ENCODE measurements around the gene APOBEC4.
"Not testable (repeated sequence)": the region's sequence is repeated elsewhere in the genome, so short reads cannot be mapped to it uniquely, and the experiment has no call there.

The APOBEC4 gene

DNA sequence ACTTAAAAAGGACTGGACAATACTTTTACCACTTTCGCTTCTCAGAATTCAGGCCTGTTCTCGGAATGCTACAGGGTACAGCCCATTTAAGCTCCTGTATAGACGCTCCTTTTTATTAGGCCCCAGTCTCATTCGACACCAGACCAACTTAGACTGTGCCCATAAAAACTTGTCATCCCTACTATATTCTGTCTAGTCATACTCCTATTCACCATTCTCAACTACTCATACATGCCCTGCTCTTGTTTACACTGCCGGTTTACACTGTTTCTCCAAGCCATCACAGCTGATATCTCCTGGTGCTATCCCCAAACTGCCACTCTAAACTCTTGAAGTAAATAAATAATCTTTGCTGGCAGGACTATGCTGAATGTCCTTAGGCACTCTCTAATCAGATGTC is 34.9 kb downstream of the APOBEC4 start:
- H3K4me1 ChIP-seq (ENCODE audit: control insufficient read depth, insufficient read depth, low read length); H3K9ac ChIP-seq (ENCODE audit: low read length in 2 of 2); H3K27ac ChIP-seq (ENCODE audit: low read length); H3K4me3 ChIP-seq (ENCODE audit: low read length in 2 of 2); H3K27me3 ChIP-seq (ENCODE audit: control insufficient read depth in 1 of 2, insufficient read depth in 2 of 2, low read length in 2 of 2); H3K9me3 ChIP-seq (ENCODE audit: control insufficient read depth in 2 of 2, low read length in 2 of 2); H3K36me3 ChIP-seq (ENCODE audit: control insufficient read depth in 2 of 2, insufficient read depth in 2 of 2, low read length in 2 of 2): not testable (repeated sequence)

DNA sequence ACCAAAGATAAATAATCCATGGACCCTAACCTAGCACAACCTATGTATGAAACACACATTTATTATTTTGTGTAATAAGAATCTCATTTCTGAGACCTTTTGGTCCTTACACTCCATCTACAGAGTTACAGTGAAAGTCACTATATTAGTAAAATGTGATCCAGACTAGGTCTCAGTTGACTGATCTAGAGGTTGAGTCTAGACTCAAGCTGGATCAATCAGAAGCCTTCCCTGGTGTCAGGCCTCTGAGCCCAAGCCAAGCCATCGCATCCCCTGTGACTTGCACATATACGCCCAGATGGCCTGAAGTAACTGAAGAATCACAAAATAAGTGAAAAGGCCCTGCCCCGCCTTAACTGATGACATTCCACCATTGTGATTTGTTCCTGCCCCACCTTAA is 40.1 kb downstream of the APOBEC4 start:
- H3K4me1 ChIP-seq (ENCODE audit: control insufficient read depth, insufficient read depth, low read length), result peaks cover 18% of the 10 kb centered on the region
- not testable (repeated sequence) for H3K27me3 ChIP-seq (ENCODE audit: control insufficient read depth in 1 of 2, insufficient read depth in 2 of 2, low read length in 2 of 2); H3K4me3 ChIP-seq (ENCODE audit: low read length in 2 of 2); H3K9me3 ChIP-seq (ENCODE audit: control insufficient read depth in 2 of 2, low read length in 2 of 2); H3K36me3 ChIP-seq (ENCODE audit: control insufficient read depth in 2 of 2, insufficient read depth in 2 of 2, low read length in 2 of 2); H3K27ac ChIP-seq (ENCODE audit: low read length); H3K9ac ChIP-seq (ENCODE audit: low read length in 2 of 2)

GRCh38 chr1:183612407-183612806 is 40.7 kb downstream of the APOBEC4 start:
- Histone ChIP-seq H3K4me1 (ENCODE audit: control insufficient read depth, insufficient read depth, low read length) (peaks cover 18% of the 10 kb centered on the region), H3K4me3 (ENCODE audit: low read length in 2 of 2) (no peak overlapping the region), H3K9ac (ENCODE audit: low read length in 2 of 2) (no peak overlapping the region), H3K36me3 (ENCODE audit: control insufficient read depth in 2 of 2, insufficient read depth in 2 of 2, low read length in 2 of 2) (no peaks in the 10 kb centered on the region), H3K9me3 (ENCODE audit: control insufficient read depth in 2 of 2, low read length in 2 of 2) (no peaks in the 10 kb centered on the region), H3K27ac (ENCODE audit: low read length) (no peak overlapping the region), H3K27me3 (ENCODE audit: control insufficient read depth in 1 of 2, insufficient read depth in 2 of 2, low read length in 2 of 2) (no peaks in the 10 kb centered on the region)

DNA sequence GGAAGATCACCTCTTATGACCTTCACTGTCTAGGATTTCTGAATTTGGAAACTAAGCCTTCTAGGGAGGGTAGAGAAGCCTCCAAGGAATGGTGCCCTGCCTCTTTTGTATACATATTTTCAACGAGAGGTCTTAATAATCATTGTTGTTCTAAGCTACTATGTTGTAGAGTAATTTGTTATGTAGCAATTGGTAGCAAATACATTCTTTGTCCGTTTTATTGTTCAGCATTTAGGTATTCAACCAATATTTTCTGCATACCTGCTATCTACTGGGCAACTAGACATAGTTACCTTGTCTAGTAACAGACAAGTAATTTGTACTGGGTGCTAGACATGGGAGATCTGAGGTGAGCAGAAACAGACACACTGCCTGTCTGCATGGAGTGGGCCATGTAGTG is 42.1 kb downstream of the APOBEC4 start:
- H3K4me1 ChIP-seq (ENCODE audit: control insufficient read depth, insufficient read depth, low read length), result peaks cover 18% of the 10 kb centered on the region
- no peak overlapping the region for H3K27ac ChIP-seq (ENCODE audit: low read length)
- H3K36me3 ChIP-seq (ENCODE audit: control insufficient read depth in 2 of 2, insufficient read depth in 2 of 2, low read length in 2 of 2), result no peaks in the 10 kb centered on the region
- no peaks in the 10 kb centered on the region for H3K27me3 ChIP-seq (ENCODE audit: control insufficient read depth in 1 of 2, insufficient read depth in 2 of 2, low read length in 2 of 2)
- no peaks in the 10 kb centered on the region for H3K9me3 ChIP-seq (ENCODE audit: control insufficient read depth in 2 of 2, low read length in 2 of 2)
- no peak overlapping the region for H3K9ac ChIP-seq (ENCODE audit: low read length in 2 of 2)
- H3K4me3 ChIP-seq (ENCODE audit: low read length in 2 of 2), result no peak overlapping the region

GRCh38 chr1:183609759-183610452 is 43.2 kb downstream of the APOBEC4 start:
- Histone ChIP-seq H3K4me1 (ENCODE audit: control insufficient read depth, insufficient read depth, low read length) (peaks cover 18% of the 10 kb centered on the region), H3K9ac (ENCODE audit: low read length in 2 of 2) (no peak overlapping the region), H3K4me3 (ENCODE audit: low read length in 2 of 2) (peak overlapping the region in 1 of 2 donors; percentile 54), H3K36me3 (ENCODE audit: control insufficient read depth in 2 of 2, insufficient read depth in 2 of 2, low read length in 2 of 2) (no peaks in the 10 kb centered on the region), H3K27ac (ENCODE audit: low read length) (peak overlapping the region; percentile 11), H3K9me3 (ENCODE audit: control insufficient read depth in 2 of 2, low read length in 2 of 2) (no peaks in the 10 kb centered on the region), H3K27me3 (ENCODE audit: control insufficient read depth in 1 of 2, insufficient read depth in 2 of 2, low read length in 2 of 2) (no peaks in the 10 kb centered on the region)

DNA sequence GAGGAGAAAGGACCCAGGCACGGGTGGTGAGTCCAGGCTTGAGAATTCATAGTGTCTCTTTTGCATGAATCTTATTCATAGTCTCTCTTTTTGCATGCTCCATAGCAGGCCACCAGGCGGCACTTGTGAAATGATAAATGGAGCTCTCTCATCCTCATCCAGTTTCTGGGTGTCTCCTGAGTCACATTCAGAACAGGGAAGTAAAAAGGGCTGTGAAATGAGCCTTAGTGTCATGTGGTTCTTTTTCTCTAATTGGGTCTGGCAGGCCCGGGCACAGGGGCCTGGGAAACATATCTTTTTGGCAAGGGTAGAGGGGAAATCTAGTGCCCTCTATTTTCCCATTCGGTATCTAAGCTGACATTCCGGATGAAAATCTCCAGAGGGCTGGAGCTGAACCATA is 43.8 kb downstream of the APOBEC4 start:
- no peak overlapping the region for H3K9ac ChIP-seq (ENCODE audit: low read length in 2 of 2)
- H3K9me3 ChIP-seq (ENCODE audit: control insufficient read depth in 2 of 2, low read length in 2 of 2), result no peaks in the 10 kb centered on the region
- H3K27ac ChIP-seq (ENCODE audit: low read length), result peak overlapping the region; percentile 18
- no peaks in the 10 kb centered on the region for H3K27me3 ChIP-seq (ENCODE audit: control insufficient read depth in 1 of 2, insufficient read depth in 2 of 2, low read length in 2 of 2)
- no peaks in the 10 kb centered on the region for H3K36me3 ChIP-seq (ENCODE audit: control insufficient read depth in 2 of 2, insufficient read depth in 2 of 2, low read length in 2 of 2)
- peaks cover 18% of the 10 kb centered on the region for H3K4me1 ChIP-seq (ENCODE audit: control insufficient read depth, insufficient read depth, low read length)
- peak overlapping the region in 1 of 2 donors; percentile 54 for H3K4me3 ChIP-seq (ENCODE audit: low read length in 2 of 2)

DNA sequence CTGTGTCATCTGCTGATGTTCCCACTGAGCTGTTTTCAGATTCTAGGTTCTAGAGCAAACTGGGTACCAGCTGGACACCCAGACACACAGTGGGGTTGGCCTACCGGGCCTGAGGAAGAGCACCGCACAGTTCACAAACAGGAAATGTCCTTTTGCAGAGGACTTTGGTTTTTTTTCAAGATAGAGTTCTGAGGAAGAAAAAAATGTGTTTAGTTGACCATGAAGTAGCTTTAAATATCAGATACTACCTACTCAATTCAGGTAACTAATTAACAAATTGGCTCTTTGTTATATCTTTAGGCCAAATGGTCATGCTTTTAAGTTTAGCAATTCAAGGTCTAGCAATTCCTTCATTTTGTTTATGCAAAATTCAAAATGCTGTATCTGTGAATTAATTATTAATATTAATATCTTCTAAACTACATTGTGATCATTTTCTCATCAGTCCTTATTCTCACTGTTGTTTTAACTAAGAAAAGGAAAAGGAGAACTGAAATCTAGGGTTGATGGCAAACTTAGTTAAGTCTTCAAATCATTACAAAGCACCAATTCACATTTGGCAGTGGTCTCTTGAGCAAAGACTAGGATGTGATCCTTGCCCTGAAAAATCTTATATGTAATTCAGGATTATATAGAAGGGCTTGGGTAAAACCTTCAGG is 45.7 kb downstream of the APOBEC4 start:
- Histone ChIP-seq H3K9me3 (ENCODE audit: control insufficient read depth in 2 of 2, low read length in 2 of 2) (no peaks in the 10 kb centered on the region), H3K27ac (ENCODE audit: low read length) (no peak overlapping the region), H3K4me3 (ENCODE audit: low read length in 2 of 2) (no peak overlapping the region), H3K27me3 (ENCODE audit: control insufficient read depth in 1 of 2, insufficient read depth in 2 of 2, low read length in 2 of 2) (no peaks in the 10 kb centered on the region), H3K9ac (ENCODE audit: low read length in 2 of 2) (no peak overlapping the region), H3K4me1 (ENCODE audit: control insufficient read depth, insufficient read depth, low read length) (peaks cover 18% of the 10 kb centered on the region), H3K36me3 (ENCODE audit: control insufficient read depth in 2 of 2, insufficient read depth in 2 of 2, low read length in 2 of 2) (no peaks in the 10 kb centered on the region)

- H3K36me3 ChIP-seq (ENCODE audit: control insufficient read depth in 2 of 2, insufficient read depth in 2 of 2, low read length in 2 of 2), result no peaks in the 10 kb centered on the region
- no peaks in the 10 kb centered on the region for H3K9me3 ChIP-seq (ENCODE audit: control insufficient read depth in 2 of 2, low read length in 2 of 2)
- H3K4me1 ChIP-seq (ENCODE audit: control insufficient read depth, insufficient read depth, low read length), result peaks cover 18% of the 10 kb centered on the region
- H3K27me3 ChIP-seq (ENCODE audit: control insufficient read depth in 1 of 2, insufficient read depth in 2 of 2, low read length in 2 of 2), result no peaks in the 10 kb centered on the region
- H3K4me3 ChIP-seq (ENCODE audit: low read length in 2 of 2), result no peak overlapping the region
- H3K9ac ChIP-seq (ENCODE audit: low read length in 2 of 2), result no peak overlapping the region
- no peak overlapping the region for H3K27ac ChIP-seq (ENCODE audit: low read length)
Observed at GRCh38 chr1:183605904-183606303, 47.2 kb downstream of the APOBEC4 start.

DNA sequence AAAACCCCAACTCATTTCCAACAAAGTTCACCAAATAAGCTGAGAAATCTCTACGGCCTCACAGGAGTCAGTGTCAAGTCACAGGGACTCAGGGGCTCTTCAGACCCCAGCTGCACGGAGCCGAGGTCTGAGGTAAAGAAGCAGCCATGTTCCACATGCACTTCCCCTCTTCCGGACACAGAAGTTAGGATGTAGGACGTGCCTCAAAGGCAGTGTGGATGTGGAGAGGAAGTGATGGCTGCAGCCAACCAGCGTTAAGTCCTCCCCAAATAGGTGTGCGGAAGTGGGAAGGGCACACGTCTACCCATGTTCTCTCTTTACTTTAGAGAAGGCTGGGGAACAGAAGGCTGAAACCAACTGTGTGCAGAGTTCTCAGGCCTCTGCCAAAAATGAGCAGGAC is 48.3 kb downstream of the APOBEC4 start:
- Histone ChIP-seq H3K4me1 (ENCODE audit: control insufficient read depth, insufficient read depth, low read length) (peaks cover 13% of the 10 kb centered on the region), H3K9ac (ENCODE audit: low read length in 2 of 2) (no peak overlapping the region), H3K9me3 (ENCODE audit: control insufficient read depth in 2 of 2, low read length in 2 of 2) (no peaks in the 10 kb centered on the region), H3K36me3 (ENCODE audit: control insufficient read depth in 2 of 2, insufficient read depth in 2 of 2, low read length in 2 of 2) (no peaks in the 10 kb centered on the region), H3K27ac (ENCODE audit: low read length) (no peak overlapping the region), H3K4me3 (ENCODE audit: low read length in 2 of 2) (no peak overlapping the region), H3K27me3 (ENCODE audit: control insufficient read depth in 1 of 2, insufficient read depth in 2 of 2, low read length in 2 of 2) (no peaks in the 10 kb centered on the region)

DNA sequence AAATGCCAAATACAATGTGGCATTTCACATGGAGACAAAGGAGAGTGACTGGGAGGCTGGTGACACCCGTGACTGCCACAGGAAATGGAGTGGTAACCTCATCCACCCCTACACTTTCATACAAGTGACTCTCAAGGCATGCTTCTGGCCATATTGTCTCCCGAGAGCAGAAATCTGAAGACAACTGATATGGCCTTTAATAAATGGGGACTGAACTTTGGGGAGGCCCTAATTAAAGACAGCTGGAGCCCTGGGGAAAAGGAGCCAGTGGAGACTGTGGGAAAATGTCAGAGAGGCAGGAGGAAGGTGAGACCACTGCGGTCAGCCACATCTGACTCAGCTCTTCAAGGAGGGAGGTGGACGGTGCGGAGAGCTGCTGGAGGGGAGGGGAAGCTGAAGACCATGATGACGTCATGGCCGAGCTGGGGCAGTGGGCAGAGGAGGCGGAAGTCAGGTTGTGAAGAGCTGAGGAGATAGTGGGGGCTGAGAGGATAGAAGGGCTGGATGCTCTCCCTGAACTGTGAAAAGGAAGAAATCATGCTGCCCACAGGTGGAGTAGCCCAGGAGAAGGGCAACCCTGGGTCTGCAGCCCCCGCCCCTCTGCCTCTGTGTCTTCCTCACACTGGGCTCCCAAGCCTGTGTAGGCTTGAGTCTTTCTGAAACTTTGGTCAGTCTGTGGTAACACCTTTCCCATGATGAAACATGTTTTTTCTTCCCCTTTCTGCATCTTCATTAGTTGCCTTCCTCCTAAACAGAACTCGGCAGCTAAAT is 48.9 kb downstream of the APOBEC4 start:
- H3K27ac ChIP-seq (ENCODE audit: low read length), result no peak overlapping the region
- H3K9ac ChIP-seq (ENCODE audit: low read length in 2 of 2), result no peak overlapping the region
- H3K36me3 ChIP-seq (ENCODE audit: control insufficient read depth in 2 of 2, insufficient read depth in 2 of 2, low read length in 2 of 2), result no peaks in the 10 kb centered on the region
- H3K27me3 ChIP-seq (ENCODE audit: control insufficient read depth in 1 of 2, insufficient read depth in 2 of 2, low read length in 2 of 2), result no peaks in the 10 kb centered on the region
- peaks cover 8% of the 10 kb centered on the region for H3K4me1 ChIP-seq (ENCODE audit: control insufficient read depth, insufficient read depth, low read length)
- no peak overlapping the region for H3K4me3 ChIP-seq (ENCODE audit: low read length in 2 of 2)
- H3K9me3 ChIP-seq (ENCODE audit: control insufficient read depth in 2 of 2, low read length in 2 of 2), result no peaks in the 10 kb centered on the region

GRCh38 chr1:183602510-183602909 is 50.6 kb downstream of the APOBEC4 start:
- Histone ChIP-seq H3K9me3 (ENCODE audit: control insufficient read depth in 2 of 2, low read length in 2 of 2) (no peaks in the 10 kb centered on the region), H3K27ac (ENCODE audit: low read length) (no peak overlapping the region), H3K36me3 (ENCODE audit: control insufficient read depth in 2 of 2, insufficient read depth in 2 of 2, low read length in 2 of 2) (no peaks in the 10 kb centered on the region), H3K27me3 (ENCODE audit: control insufficient read depth in 1 of 2, insufficient read depth in 2 of 2, low read length in 2 of 2) (no peaks in the 10 kb centered on the region), H3K4me1 (ENCODE audit: control insufficient read depth, insufficient read depth, low read length) (peaks cover 14% of the 10 kb centered on the region), H3K9ac (ENCODE audit: low read length in 2 of 2) (no peak overlapping the region), H3K4me3 (ENCODE audit: low read length in 2 of 2) (no peak overlapping the region)
